GM23338 (cell line): ENCODE results near the gene TEX14.

Experiments used
- CREB1 ChIP-seq: fragments of 250-450 bp; sonication (Bioruptor Pico); IDR thresholded peaks from 2 replicates; pipeline ENCODE4 v1.5.0; 2020; ENCODE audit warnings: low read depth, mild to moderate bottlenecking, moderate library complexity
- CTCF ChIP-seq, 2 experiments: fragments of 200-600 bp in 1 of 2; sonication (generic) in 1 of 2; conservative IDR thresholded peaks; 2 replicates each; pipeline versions ENCODE4 v1.5.1 to v1.6.1; 2016 to 2017; ENCODE audit warnings: antibody characterized with exemption in 2 of 2, low read depth in 2 of 2, mild to moderate bottlenecking in 2 of 2, moderate library complexity in 1 of 2
- ETS1 ChIP-seq: IDR thresholded peaks from 2 replicates; pipeline ENCODE4 v1.6.1; 2016; ENCODE audit warnings: antibody characterized with exemption
- EZH2 ChIP-seq: fragments of 200-600 bp; sonication (generic); IDR thresholded peaks from one replicate; pipeline ENCODE4 v1.8.0; 2017; ENCODE audit warnings: antibody characterized with exemption, mild to moderate bottlenecking, low read depth; ENCODE audit not compliant: unreplicated experiment
- EZH2phosphoT487 ChIP-seq: fragments of 200-600 bp; sonication (generic); IDR thresholded peaks from one replicate; pipeline ENCODE4 v1.8.1; 2018; ENCODE audit warnings: antibody characterized with exemption; ENCODE audit not compliant: unreplicated experiment
- JUNB ChIP-seq: IDR thresholded peaks from one replicate; pipeline ENCODE4 v1.6.1; 2016; ENCODE audit warnings: antibody characterized with exemption; ENCODE audit not compliant: unreplicated experiment
- NANOG ChIP-seq: IDR thresholded peaks from 2 replicates; pipeline ENCODE4 v1.6.1; 2016; ENCODE audit warnings: antibody characterized with exemption, borderline replicate concordance
- POLR2AphosphoS5 ChIP-seq: IDR thresholded peaks from 2 replicates; pipeline ENCODE4 v1.6.1; 2016; ENCODE audit warnings: antibody characterized with exemption, low read depth
- STAT1 ChIP-seq: IDR thresholded peaks from one replicate; pipeline ENCODE4 v1.6.1; 2016; ENCODE audit warnings: antibody characterized with exemption; ENCODE audit not compliant: unreplicated experiment
- ZNF331 ChIP-seq: fragments of 250-450 bp; sonication (Bioruptor Pico); IDR thresholded peaks from 2 replicates; pipeline ENCODE4 v1.5.0; 2020; ENCODE audit warnings: low read depth, mild to moderate bottlenecking, moderate library complexity
- ZNF462 ChIP-seq: fragments of 250-450 bp; sonication (Bioruptor Pico); IDR thresholded peaks from 2 replicates; pipeline ENCODE4 v1.5.0; 2020; ENCODE audit warnings: mild to moderate bottlenecking, moderate library complexity
- TF ChIP-seq, protein P1 (sequence below): IDR thresholded peaks from one replicate; pipeline ENCODE4 v1.6.1; 2018; ENCODE audit warnings: antibody characterized with exemption; ENCODE audit not compliant: unreplicated experiment

DNA sequence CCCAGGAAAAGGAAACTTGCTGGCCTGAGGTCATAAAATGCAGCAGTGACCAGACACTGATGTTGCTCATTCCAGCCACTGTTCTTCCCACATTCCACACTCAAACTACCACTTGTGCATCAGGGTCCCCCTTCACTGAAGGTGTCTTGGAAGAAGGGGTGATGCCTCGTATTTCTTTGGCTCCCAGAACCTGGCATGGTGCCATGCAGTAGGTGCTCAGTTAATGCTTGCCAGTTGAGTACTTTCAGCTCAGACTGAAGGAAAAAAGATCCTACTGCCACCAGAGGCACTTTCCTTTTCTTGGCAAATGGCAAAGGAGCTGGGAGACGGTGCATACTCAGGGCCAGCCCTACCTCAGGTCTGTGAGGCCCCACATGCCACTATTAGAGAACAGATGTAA, 73.5 kb downstream of the TEX14 start:
- no peak for TF ChIP-seq CTCF (conservative IDR thresholded peaks at IDR 0.05; ENCODE audit: low read depth in 2 of 2)
- TF ChIP-seq JUNB, result no peak
- TF ChIP-seq EZH2, result no peak
- TF ChIP-seq, protein P1, sequence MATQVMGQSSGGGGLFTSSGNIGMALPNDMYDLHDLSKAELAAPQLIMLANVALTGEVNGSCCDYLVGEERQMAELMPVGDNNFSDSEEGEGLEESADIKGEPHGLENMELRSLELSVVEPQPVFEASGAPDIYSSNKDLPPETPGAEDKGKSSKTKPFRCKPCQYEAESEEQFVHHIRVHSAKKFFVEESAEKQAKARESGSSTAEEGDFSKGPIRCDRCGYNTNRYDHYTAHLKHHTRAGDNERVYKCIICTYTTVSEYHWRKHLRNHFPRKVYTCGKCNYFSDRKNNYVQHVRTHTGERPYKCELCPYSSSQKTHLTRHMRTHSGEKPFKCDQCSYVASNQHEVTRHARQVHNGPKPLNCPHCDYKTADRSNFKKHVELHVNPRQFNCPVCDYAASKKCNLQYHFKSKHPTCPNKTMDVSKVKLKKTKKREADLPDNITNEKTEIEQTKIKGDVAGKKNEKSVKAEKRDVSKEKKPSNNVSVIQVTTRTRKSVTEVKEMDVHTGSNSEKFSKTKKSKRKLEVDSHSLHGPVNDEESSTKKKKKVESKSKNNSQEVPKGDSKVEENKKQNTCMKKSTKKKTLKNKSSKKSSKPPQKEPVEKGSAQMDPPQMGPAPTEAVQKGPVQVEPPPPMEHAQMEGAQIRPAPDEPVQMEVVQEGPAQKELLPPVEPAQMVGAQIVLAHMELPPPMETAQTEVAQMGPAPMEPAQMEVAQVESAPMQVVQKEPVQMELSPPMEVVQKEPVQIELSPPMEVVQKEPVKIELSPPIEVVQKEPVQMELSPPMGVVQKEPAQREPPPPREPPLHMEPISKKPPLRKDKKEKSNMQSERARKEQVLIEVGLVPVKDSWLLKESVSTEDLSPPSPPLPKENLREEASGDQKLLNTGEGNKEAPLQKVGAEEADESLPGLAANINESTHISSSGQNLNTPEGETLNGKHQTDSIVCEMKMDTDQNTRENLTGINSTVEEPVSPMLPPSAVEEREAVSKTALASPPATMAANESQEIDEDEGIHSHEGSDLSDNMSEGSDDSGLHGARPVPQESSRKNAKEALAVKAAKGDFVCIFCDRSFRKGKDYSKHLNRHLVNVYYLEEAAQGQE, result no peak
- TF ChIP-seq POLR2AphosphoS5, result no peak
- no peak for TF ChIP-seq CREB1 (CRISPR knock-in tag)
- TF ChIP-seq ZNF331 (CRISPR knock-in tag), result no peak
- no peak for TF ChIP-seq STAT1
- TF ChIP-seq EZH2phosphoT487, result no peak
- TF ChIP-seq ZNF462 (CRISPR knock-in tag), result no peak
- no peak for TF ChIP-seq NANOG
- TF ChIP-seq ETS1, result no peak
